SK-N-SH (cell line): ENCODE data around the gene CCDC6. TPM values are rescaled to one million over a fixed set of nuclear protein-coding genes. Genes with fewer than 3 reads are reported as not detected.

Experiments used
- CTCF ChIA-PET: fragments of 300-600, 350-600 bp; formaldehyde crosslinking; extraction: SDS; loops from one replicate; lab custom pipeline; 2021; lab: Yijun Ruan, JAX
- POLR2A ChIA-PET: fragments of 350-600 bp; sonication (Branson Sonifier 250); formaldehyde crosslinking; extraction: SDS; loops from one replicate; lab custom pipeline; 2020; ENCODE audit warnings: antibody characterized with exemption, inconsistent platforms; lab: Yijun Ruan, JAX
- DNase-seq: peaks from one replicate; pipeline ENCODE4 v3.0.0; 2012
- H2AFZ ChIP-seq: fragments of 200-600 bp; sonication (generic); 2 replicates; pipeline ENCODE4 v1.8.1; 2016; ENCODE audit warnings: antibody characterized with exemption, mild to moderate bottlenecking, low read depth
- H3F3A ChIP-seq: fragments of 200-600 bp; sonication (generic); replicated peaks from 2 replicates; pipeline ENCODE3; 2016; ENCODE audit warnings: antibody characterized with exemption, mild to moderate bottlenecking; ENCODE audit not compliant: insufficient read depth
- H3K27ac ChIP-seq, 2 experiments: fragments of 200-500 bp in 1 of 2; fragments of 200-600 bp in 1 of 2; sonication (Bioruptor generic) in 1 of 2; sonication (generic), shearing (Covaris generic) in 1 of 2; 2 replicates each; pipeline versions ENCODE4 v1.5.1 to v1.6.1; 2014 to 2016; ENCODE audit warnings: low read depth in 2 of 2, inconsistent platforms in 1 of 2, low read length in 1 of 2, mild to moderate bottlenecking in 1 of 2, mixed read lengths in 1 of 2
- H3K27me3 ChIP-seq: fragments of 200-600 bp; sonication (generic), shearing (Covaris generic); 2 replicates; pipeline ENCODE4 v1.6.1; 2016; ENCODE audit warnings: mixed run types; ENCODE audit not compliant: insufficient read depth
- H3K36me3 ChIP-seq, 2 experiments: fragments of 200-500 bp in 1 of 2; fragments of 200-600 bp in 1 of 2; sonication (Bioruptor generic) in 1 of 2; sonication (generic) in 1 of 2; replicated peaks in 1 of 2; 2 replicates each; pipeline versions ENCODE3 to v1.5.1; 2014 to 2016; ENCODE audit warnings: low read length in 1 of 2, mild to moderate bottlenecking in 1 of 2; ENCODE audit not compliant: insufficient read depth in 2 of 2, control insufficient read depth in 1 of 2
- H3K4me1 ChIP-seq, 2 experiments: fragments of 200-500 bp in 1 of 2; fragments of 200-600 bp in 1 of 2; sonication (Bioruptor generic) in 1 of 2; sonication (generic), shearing (Covaris generic) in 1 of 2; 2 replicates each; pipeline versions ENCODE4 v1.5.1 to v1.6.1; 2014 to 2016; ENCODE audit warnings: low read depth in 1 of 2, low read length in 1 of 2, mixed run types in 1 of 2; ENCODE audit not compliant: insufficient read depth in 2 of 2, control insufficient read depth in 1 of 2
- H3K4me2 ChIP-seq: fragments of 200-600 bp; sonication (generic), shearing (Covaris generic); 2 replicates; pipeline ENCODE4 v1.6.1; 2017; ENCODE audit warnings: mixed run types
- H3K4me3 ChIP-seq, 2 experiments: fragments of 200-500 bp in 1 of 2; fragments of 200-600 bp in 1 of 2; sonication (Bioruptor generic) in 1 of 2; sonication (generic), shearing (Covaris generic) in 1 of 2; 2 replicates each; pipeline versions ENCODE4 v1.5.1 to v1.8.1; 2014 to 2016; ENCODE audit warnings: low read depth in 2 of 2, inconsistent platforms in 1 of 2, low read length in 1 of 2, mild to moderate bottlenecking in 1 of 2, mixed read lengths in 1 of 2, moderate library complexity in 1 of 2
- H3K79me2 ChIP-seq: fragments of 200-600 bp; sonication (generic); 2 replicates; pipeline ENCODE4 v1.8.1; 2017; ENCODE audit warnings: mild to moderate bottlenecking; ENCODE audit not compliant: insufficient read depth
- H3K9ac ChIP-seq: fragments of 200-600 bp; sonication (generic); 2 replicates; pipeline ENCODE4 v1.6.1; 2017; ENCODE audit warnings: mixed run types
- H3K9me2 ChIP-seq: fragments of 200-600 bp; sonication (generic); 2 replicates; pipeline ENCODE4 v1.6.1; 2017; ENCODE audit warnings: mixed run types
- H3K9me3 ChIP-seq: fragments of 200-600 bp; sonication (generic); 2 replicates; pipeline ENCODE4 v1.6.1; 2017; ENCODE audit warnings: mixed run types, mild to moderate bottlenecking, moderate library complexity
- H4K20me1 ChIP-seq: fragments of 200-600 bp; sonication (generic); 2 replicates; pipeline ENCODE4 v1.6.1; 2017; ENCODE audit warnings: mild to moderate bottlenecking, mixed run types; ENCODE audit not compliant: insufficient read depth
- ELF1 ChIP-seq: IDR thresholded peaks from 2 replicates; pipeline ENCODE4 v1.4.0; 2012
- FOSL2 ChIP-seq: IDR thresholded peaks from 2 replicates; pipeline ENCODE4 v1.4.0; 2012; ENCODE audit warnings: low read depth, mild to moderate bottlenecking, moderate library complexity, borderline replicate concordance
- FOXJ3 ChIP-seq: sonication (generic); formaldehyde crosslinking; IDR thresholded peaks from 2 replicates; pipeline ENCODE4 v1.5.1; 2020; ENCODE audit warnings: mild to moderate bottlenecking, missing genetic modification reagents
- FOXM1 ChIP-seq: IDR thresholded peaks from 2 replicates; pipeline ENCODE4 v1.4.0; 2012; ENCODE audit warnings: low read depth, mild to moderate bottlenecking
- GATA2 ChIP-seq: sonication (generic); formaldehyde crosslinking; IDR thresholded peaks from 2 replicates; pipeline ENCODE4 v1.5.0; 2020; ENCODE audit warnings: mild to moderate bottlenecking, missing genetic modification reagents
- MEF2A ChIP-seq: IDR thresholded peaks from 2 replicates; pipeline ENCODE4 v1.4.0; 2012; ENCODE audit warnings: low read depth, borderline replicate concordance
- MXI1 ChIP-seq: IDR thresholded peaks from 2 replicates; pipeline ENCODE4 v1.6.1; 2012; ENCODE audit warnings: mild to moderate bottlenecking, low read depth, low read length, improper control_type of control experiment
- NFIC ChIP-seq: IDR thresholded peaks from 2 replicates; pipeline ENCODE4 v1.4.0; 2012; ENCODE audit warnings: borderline replicate concordance
- NRF1 ChIP-seq: IDR thresholded peaks from 2 replicates; pipeline ENCODE4 v1.6.1; 2012; ENCODE audit warnings: low read depth, mild to moderate bottlenecking, low read length
- RAD21 ChIP-seq: IDR thresholded peaks from 2 replicates; pipeline ENCODE4 v1.6.1; 2012; ENCODE audit warnings: mild to moderate bottlenecking, low read length
- RCOR1 ChIP-seq: fragments of 150-350 bp; IDR thresholded peaks from 2 replicates; pipeline ENCODE4 v1.6.1; 2017; ENCODE audit warnings: antibody characterized with exemption, low read length
- RFX5 ChIP-seq: IDR thresholded peaks from 2 replicates; pipeline ENCODE4 v1.6.1; 2012; ENCODE audit warnings: mild to moderate bottlenecking, improper control_type of control experiment, low read length
- RXRA ChIP-seq: IDR thresholded peaks from 2 replicates; pipeline ENCODE4 v1.4.0; 2012; ENCODE audit warnings: low read depth, mild to moderate bottlenecking, borderline replicate concordance
- SIN3A ChIP-seq: IDR thresholded peaks from 2 replicates; pipeline ENCODE4 v1.6.1; 2012; ENCODE audit warnings: low read depth, mild to moderate bottlenecking, low read length, moderate library complexity, borderline replicate concordance
- TCF12 ChIP-seq: IDR thresholded peaks from 2 replicates; pipeline ENCODE4 v1.4.0; 2012
- YY1 ChIP-seq: IDR thresholded peaks from 2 replicates; pipeline ENCODE4 v1.4.0; 2012; ENCODE audit warnings: low read depth, mild to moderate bottlenecking
- WGBS: methylation state at CpG from one replicate; pipeline ENCODE4 v1.1.6; 2017; ENCODE audit warnings: low lambda C conversion rate; 5-methylcytosine and 5-hydroxymethylcytosine counted together
- polyA plus RNA-seq, 3 experiments: library from polyadenylated mRNA; depleted of rRNA; stranded (reverse); fragments of >200 nt; gene quantifications; 2 replicates each; pipeline ENCODE4 v1.2.3, GENCODE V29; 2012
- TF ChIP-seq, protein P1 (sequence below): fragments of 200-600 bp; sonication (generic); IDR thresholded peaks from 2 replicates; pipeline ENCODE4 v1.6.1; 2017; ENCODE audit warnings: antibody characterized with exemption, mild to moderate bottlenecking, moderate library complexity
- TF ChIP-seq, protein P2 (sequence below): fragments of 150-350 bp; IDR thresholded peaks from 2 replicates; pipeline ENCODE4 v1.6.1; 2016; ENCODE audit warnings: mild to moderate bottlenecking, low read depth, low read length
- TF ChIP-seq, protein P3 (sequence below): IDR thresholded peaks from 2 replicates; pipeline ENCODE4 v1.6.1; 2012; ENCODE audit warnings: mild to moderate bottlenecking, low read depth, low read length, moderate library complexity

Gene CCDC6
- polyA plus RNA-seq, 1 of the 3 experiments (the other 2 are of a cell fraction): 10.8 TPM

DNA sequence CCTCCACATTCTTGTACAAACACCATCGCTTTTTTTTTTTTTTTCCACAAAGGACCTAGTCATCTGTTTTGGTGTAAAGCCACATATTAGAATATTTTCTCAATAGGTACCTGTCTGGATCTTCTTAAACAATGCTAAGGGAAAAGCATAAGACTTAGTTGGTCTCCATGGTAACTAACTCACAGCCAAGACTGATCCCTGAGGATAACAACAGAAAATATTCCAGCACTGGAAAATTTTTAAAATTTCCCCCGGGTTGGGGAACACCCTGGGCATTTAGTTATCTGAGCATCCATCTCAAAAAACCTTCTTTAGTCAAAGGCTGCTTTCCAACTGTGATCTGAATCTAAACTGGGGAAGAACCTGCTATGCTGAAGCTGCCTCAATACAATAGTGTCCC, 43.7 kb upstream of the CCDC6 start:
- POLR2A ChIA-PET: no interaction called here
- no peak for DNase-seq
- H3K4me1 ChIP-seq: no peaks in the 10 kb centered on the region
- no peaks in the 10 kb centered on the region for H3K36me3 ChIP-seq
- no peak for TF ChIP-seq NFIC
- TF ChIP-seq FOXJ3: no peak
- TF ChIP-seq NRF1: no peak
- TF ChIP-seq ELF1: no peak
- TF ChIP-seq, protein P1, sequence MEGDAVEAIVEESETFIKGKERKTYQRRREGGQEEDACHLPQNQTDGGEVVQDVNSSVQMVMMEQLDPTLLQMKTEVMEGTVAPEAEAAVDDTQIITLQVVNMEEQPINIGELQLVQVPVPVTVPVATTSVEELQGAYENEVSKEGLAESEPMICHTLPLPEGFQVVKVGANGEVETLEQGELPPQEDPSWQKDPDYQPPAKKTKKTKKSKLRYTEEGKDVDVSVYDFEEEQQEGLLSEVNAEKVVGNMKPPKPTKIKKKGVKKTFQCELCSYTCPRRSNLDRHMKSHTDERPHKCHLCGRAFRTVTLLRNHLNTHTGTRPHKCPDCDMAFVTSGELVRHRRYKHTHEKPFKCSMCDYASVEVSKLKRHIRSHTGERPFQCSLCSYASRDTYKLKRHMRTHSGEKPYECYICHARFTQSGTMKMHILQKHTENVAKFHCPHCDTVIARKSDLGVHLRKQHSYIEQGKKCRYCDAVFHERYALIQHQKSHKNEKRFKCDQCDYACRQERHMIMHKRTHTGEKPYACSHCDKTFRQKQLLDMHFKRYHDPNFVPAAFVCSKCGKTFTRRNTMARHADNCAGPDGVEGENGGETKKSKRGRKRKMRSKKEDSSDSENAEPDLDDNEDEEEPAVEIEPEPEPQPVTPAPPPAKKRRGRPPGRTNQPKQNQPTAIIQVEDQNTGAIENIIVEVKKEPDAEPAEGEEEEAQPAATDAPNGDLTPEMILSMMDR: no peak
- TF ChIP-seq SIN3A: no peak
- TF ChIP-seq MEF2A: no peak
- no peak for TF ChIP-seq YY1
- TF ChIP-seq RCOR1: no peak
- no peak for TF ChIP-seq GATA2 (CRISPR knock-in tag)
- TF ChIP-seq MXI1: no peak
- no peak for TF ChIP-seq FOSL2
- no peak for TF ChIP-seq RFX5
- no peak for TF ChIP-seq RAD21
- no peak for TF ChIP-seq TCF12
- TF ChIP-seq FOXM1: no peak
- no peak for TF ChIP-seq RXRA
- TF ChIP-seq, all 33 proteins: peak for 0
- no peaks in the 10 kb centered on the region for H3F3A ChIP-seq
- no peak overlapping the region for H2AFZ ChIP-seq
- H3K9me2 ChIP-seq: no peaks in the 10 kb centered on the region
- no peak overlapping the region for H3K4me3 ChIP-seq
- H3K9ac ChIP-seq: no peak overlapping the region
- H3K27ac ChIP-seq: no peak overlapping the region
- CTCF ChIA-PET: no interaction called here
- no peaks in the 10 kb centered on the region for H3K9me3 ChIP-seq
- H3K4me2 ChIP-seq: no peak overlapping the region
- 48% methylated on average over 2 of the region's 2 CpGs for WGBS
- H4K20me1 ChIP-seq: no peaks in the 10 kb centered on the region
- H3K79me2 ChIP-seq: no peaks in the 10 kb centered on the region
- H3K27me3 ChIP-seq: no peaks in the 10 kb centered on the region

DNA sequence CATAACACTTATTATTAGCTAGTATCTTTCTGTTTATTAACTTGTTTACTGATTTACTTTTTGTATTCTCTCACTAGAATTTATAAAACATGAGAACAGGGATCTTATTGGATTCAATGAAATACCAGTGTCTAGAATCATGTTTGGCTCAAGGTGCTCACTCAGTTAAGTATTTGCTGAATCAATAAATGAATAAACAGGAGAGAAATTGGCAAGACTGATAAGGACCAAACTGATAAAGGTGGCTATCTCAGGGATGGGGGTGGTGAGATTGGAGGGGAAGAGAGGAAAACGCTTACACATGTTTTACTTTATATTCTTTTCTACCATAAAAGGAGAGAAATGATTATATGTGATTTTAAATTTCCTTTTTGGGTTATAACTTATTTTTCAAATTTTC, 43.3 kb upstream of the CCDC6 start:
- no peaks in the 10 kb centered on the region for H3K36me3 ChIP-seq
- H3F3A ChIP-seq: no peaks in the 10 kb centered on the region
- H3K4me1 ChIP-seq: no peaks in the 10 kb centered on the region
- WGBS: 48% methylated on average over 1 of the region's 1 CpG
- no peaks in the 10 kb centered on the region for H3K9me3 ChIP-seq
- no peaks in the 10 kb centered on the region for H4K20me1 ChIP-seq
- ChIA-PET CTCF (no interaction called here), POLR2A (no interaction called here)
- no peaks in the 10 kb centered on the region for H3K9me2 ChIP-seq
- no peaks in the 10 kb centered on the region for H3K27me3 ChIP-seq
- H3K79me2 ChIP-seq: no peaks in the 10 kb centered on the region
- H3K4me3 ChIP-seq: no peak overlapping the region
- no peak overlapping the region for H2AFZ ChIP-seq
- no peak overlapping the region for H3K4me2 ChIP-seq
- H3K27ac ChIP-seq: no peak overlapping the region
- TF ChIP-seq, protein P2, sequence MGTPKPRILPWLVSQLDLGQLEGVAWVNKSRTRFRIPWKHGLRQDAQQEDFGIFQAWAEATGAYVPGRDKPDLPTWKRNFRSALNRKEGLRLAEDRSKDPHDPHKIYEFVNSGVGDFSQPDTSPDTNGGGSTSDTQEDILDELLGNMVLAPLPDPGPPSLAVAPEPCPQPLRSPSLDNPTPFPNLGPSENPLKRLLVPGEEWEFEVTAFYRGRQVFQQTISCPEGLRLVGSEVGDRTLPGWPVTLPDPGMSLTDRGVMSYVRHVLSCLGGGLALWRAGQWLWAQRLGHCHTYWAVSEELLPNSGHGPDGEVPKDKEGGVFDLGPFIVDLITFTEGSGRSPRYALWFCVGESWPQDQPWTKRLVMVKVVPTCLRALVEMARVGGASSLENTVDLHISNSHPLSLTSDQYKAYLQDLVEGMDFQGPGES: no peak
- TF ChIP-seq RCOR1 (no peak), MEF2A (no peak)
- TF ChIP-seq, protein P3, sequence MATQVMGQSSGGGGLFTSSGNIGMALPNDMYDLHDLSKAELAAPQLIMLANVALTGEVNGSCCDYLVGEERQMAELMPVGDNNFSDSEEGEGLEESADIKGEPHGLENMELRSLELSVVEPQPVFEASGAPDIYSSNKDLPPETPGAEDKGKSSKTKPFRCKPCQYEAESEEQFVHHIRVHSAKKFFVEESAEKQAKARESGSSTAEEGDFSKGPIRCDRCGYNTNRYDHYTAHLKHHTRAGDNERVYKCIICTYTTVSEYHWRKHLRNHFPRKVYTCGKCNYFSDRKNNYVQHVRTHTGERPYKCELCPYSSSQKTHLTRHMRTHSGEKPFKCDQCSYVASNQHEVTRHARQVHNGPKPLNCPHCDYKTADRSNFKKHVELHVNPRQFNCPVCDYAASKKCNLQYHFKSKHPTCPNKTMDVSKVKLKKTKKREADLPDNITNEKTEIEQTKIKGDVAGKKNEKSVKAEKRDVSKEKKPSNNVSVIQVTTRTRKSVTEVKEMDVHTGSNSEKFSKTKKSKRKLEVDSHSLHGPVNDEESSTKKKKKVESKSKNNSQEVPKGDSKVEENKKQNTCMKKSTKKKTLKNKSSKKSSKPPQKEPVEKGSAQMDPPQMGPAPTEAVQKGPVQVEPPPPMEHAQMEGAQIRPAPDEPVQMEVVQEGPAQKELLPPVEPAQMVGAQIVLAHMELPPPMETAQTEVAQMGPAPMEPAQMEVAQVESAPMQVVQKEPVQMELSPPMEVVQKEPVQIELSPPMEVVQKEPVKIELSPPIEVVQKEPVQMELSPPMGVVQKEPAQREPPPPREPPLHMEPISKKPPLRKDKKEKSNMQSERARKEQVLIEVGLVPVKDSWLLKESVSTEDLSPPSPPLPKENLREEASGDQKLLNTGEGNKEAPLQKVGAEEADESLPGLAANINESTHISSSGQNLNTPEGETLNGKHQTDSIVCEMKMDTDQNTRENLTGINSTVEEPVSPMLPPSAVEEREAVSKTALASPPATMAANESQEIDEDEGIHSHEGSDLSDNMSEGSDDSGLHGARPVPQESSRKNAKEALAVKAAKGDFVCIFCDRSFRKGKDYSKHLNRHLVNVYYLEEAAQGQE: no peak
- DNase-seq: no peak
- H3K9ac ChIP-seq: no peak overlapping the region
